ENCODE data around the gene CLCN7.

GRCh38 chr16:1422076-1422475, 52.8 kb downstream of the CLCN7 start:
- TF ChIP-seq EZH2 (IDR thresholded peaks at IDR 0.05), result no peak
- no peak for TF ChIP-seq CTCF (IDR thresholded peaks at IDR 0.05)
- no peak for TF ChIP-seq EZH2phosphoT487 (IDR thresholded peaks at IDR 0.05)

All from neural progenitor cell (in vitro differentiated cells).